Stomach (tissue), 4 donors: ENCODE results near the gene PRKCA.

Experiments used
- CTCF ChIP-seq, 7 experiments: fragments of 450-650 bp in 4 of 7; fragments of 200-600 bp in 3 of 7; sonication (generic) in 3 of 7; IDR thresholded peaks; one replicate each; pipeline ENCODE4 v1.5.1; 2016 to 2019; ENCODE audit warnings: antibody characterized with exemption in 7 of 7, control low read depth in 2 of 7, mild to moderate bottlenecking in 1 of 7
- EP300 ChIP-seq: sonication (generic); formaldehyde crosslinking; IDR thresholded peaks from one replicate; pipeline ENCODE4 v1.6.1; 2017; ENCODE audit warnings: antibody characterized with exemption
- POLR2A ChIP-seq, 4 donors: fragments of 450-650 bp; IDR thresholded peaks; one replicate each; pipeline ENCODE4 v1.6.1; 2016; ENCODE audit warnings: antibody characterized with exemption in 4 of 4, control low read depth in 2 of 4, mild to moderate bottlenecking in 1 of 4, moderate library complexity in 1 of 4
- POLR2AphosphoS5 ChIP-seq, 3 donors: sonication (generic); formaldehyde crosslinking; IDR thresholded peaks; one replicate each; pipeline ENCODE4 v1.6.1; 2016; ENCODE audit warnings: antibody characterized with exemption in 3 of 3

- TF ChIP-seq CTCF (IDR thresholded peaks at IDR 0.05) (no peak), EP300 (no peak), POLR2A (IDR thresholded peaks at IDR 0.05) (no peak), POLR2AphosphoS5 (IDR thresholded peaks at IDR 0.05) (peak in 2 of 3 donors; percentile 18 to 51)
Observed at GRCh38 chr17:66386498-66387351, 84.3 kb downstream of the PRKCA start.
